Right lobe of liver (tissue), 4 donors: ENCODE results near the gene ADARB2.

Source experiments
- CTCF ChIP-seq, 4 donors: fragments of 200-600 bp in 3 of 4; fragments of 450-650 bp in 1 of 4; IDR thresholded peaks; one replicate each; pipeline versions ENCODE4 v1.5.1 to v1.8.0; 2016 to 2022; ENCODE audit warnings: antibody characterized with exemption in 4 of 4, mild to moderate bottlenecking in 2 of 4
- POLR2A ChIP-seq: fragments of 450-650 bp; IDR thresholded peaks from one replicate; pipeline ENCODE4 v1.6.1; 2017; ENCODE audit warnings: antibody characterized with exemption, mild to moderate bottlenecking
- donor health status: DM: no; HTN: no; CAD: no.
- donor health status: DM: no; HTN: no; CAD: no.
- donor health status: DM: no; HTN: yes; CAD: no.

GRCh38 chr10:1448252-1448930 lies 288.9 kb downstream of the ADARB2 start:
- TF ChIP-seq CTCF (IDR thresholded peaks at IDR 0.05) (no peak), POLR2A (no peak)
